Measurements from ENCODE around the gene ADORA3. TPM values are rescaled to one million over a fixed set of nuclear protein-coding genes. Genes with fewer than 3 reads are reported as not detected.

The ADORA3 gene
- total and polyA plus RNA-seq, 2 of the 8 experiments (the other 6 are each of a cell fraction or from before 2014, with no cell fraction given): 0.03 TPM; not detected in 1

GRCh38 chr1:111491070-111491469, 12.4 kb downstream of the ADORA3 start (continued):
- TF ChIP-seq CTBP2 (IDR thresholded peaks at IDR 0.05; ENCODE audit: borderline replicate concordance, insufficient read depth, insufficient read length, low read length): no peak
- TF ChIP-seq, protein P1, sequence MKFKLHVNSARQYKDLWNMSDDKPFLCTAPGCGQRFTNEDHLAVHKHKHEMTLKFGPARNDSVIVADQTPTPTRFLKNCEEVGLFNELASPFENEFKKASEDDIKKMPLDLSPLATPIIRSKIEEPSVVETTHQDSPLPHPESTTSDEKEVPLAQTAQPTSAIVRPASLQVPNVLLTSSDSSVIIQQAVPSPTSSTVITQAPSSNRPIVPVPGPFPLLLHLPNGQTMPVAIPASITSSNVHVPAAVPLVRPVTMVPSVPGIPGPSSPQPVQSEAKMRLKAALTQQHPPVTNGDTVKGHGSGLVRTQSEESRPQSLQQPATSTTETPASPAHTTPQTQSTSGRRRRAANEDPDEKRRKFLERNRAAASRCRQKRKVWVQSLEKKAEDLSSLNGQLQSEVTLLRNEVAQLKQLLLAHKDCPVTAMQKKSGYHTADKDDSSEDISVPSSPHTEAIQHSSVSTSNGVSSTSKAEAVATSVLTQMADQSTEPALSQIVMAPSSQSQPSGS (IDR thresholded peaks at IDR 0.05; ENCODE audit: low read length): no peak
- no peak for TF ChIP-seq BACH1 (IDR thresholded peaks at IDR 0.05; ENCODE audit: low read length)

Data from H1 (cell line).